HEK293 (cell line): ENCODE measurements around the gene ZNF764.

Experiments used
- CTCF ChIA-PET: fragments of 350-600 bp; formaldehyde crosslinking; extraction: SDS; loops from one replicate; lab custom pipeline; 2021; ENCODE audit warnings: antibody characterized with exemption; lab: Yijun Ruan, JAX
- POLR2A ChIA-PET: fragments of 300-600 bp; formaldehyde crosslinking; extraction: SDS; loops from one replicate; lab custom pipeline; 2020; ENCODE audit warnings: antibody characterized with exemption, inconsistent platforms; lab: Yijun Ruan, JAX
- H3K27ac ChIP-seq: fragments of 200-500 bp; sonication (Bioruptor generic); 2 replicates; pipeline ENCODE4 v1.5.1; 2014; ENCODE audit warnings: low read depth, low read length, control low read depth, inconsistent platforms; ENCODE audit errors: extremely low read depth
- H3K36me3 ChIP-seq, 2 experiments: fragments of 200-500 bp in 1 of 2; sonication (Bioruptor generic) in 1 of 2; 1 replicate in 1 of 2; 2 replicates in 1 of 2; pipeline ENCODE4 v1.5.1; 2014 to 2017; ENCODE audit warnings: inconsistent platforms in 2 of 2, low read length in 2 of 2; ENCODE audit not compliant: control insufficient read depth in 2 of 2, insufficient read depth in 1 of 2
- H3K4me1 ChIP-seq: fragments of 200-500 bp; sonication (Bioruptor generic); 2 replicates; pipeline ENCODE4 v1.5.1; 2014; ENCODE audit warnings: mild to moderate bottlenecking, low read length, inconsistent platforms; ENCODE audit not compliant: control insufficient read depth, insufficient read depth
- H3K4me3 ChIP-seq: 2 replicates; pipeline ENCODE4 v1.5.1; 2011; ENCODE audit warnings: low read depth, mild to moderate bottlenecking, control low read depth, low read length, moderate library complexity
- H3K9me3 ChIP-seq: fragments of 200-500 bp; sonication (Bioruptor generic); 2 replicates; pipeline ENCODE4 v1.5.1; 2014; ENCODE audit warnings: low read depth, low read length, inconsistent platforms; ENCODE audit not compliant: control insufficient read depth, insufficient read depth
- BCL11B ChIP-seq: fragments of 450-650 bp; formaldehyde crosslinking; IDR thresholded peaks from 2 replicates; pipeline ENCODE4 v1.5.1; 2016; ENCODE audit warnings: low read depth, missing biosample characterization, missing genetic modification characterization
- PATZ1 ChIP-seq: fragments of 450-650 bp; formaldehyde crosslinking; IDR thresholded peaks from 2 replicates; pipeline ENCODE4 v1.5.1; 2016; ENCODE audit warnings: missing biosample characterization, missing genetic modification characterization
- PRDM1 ChIP-seq: fragments of 450-650 bp; formaldehyde crosslinking; IDR thresholded peaks from 2 replicates; pipeline ENCODE4; 2016; ENCODE audit warnings: missing biosample characterization, missing genetic modification characterization
- ZBTB11 ChIP-seq: fragments of 450-650 bp; formaldehyde crosslinking; conservative IDR thresholded peaks from 2 replicates; pipeline ENCODE4 v1.5.1; 2016; ENCODE audit warnings: low read depth, missing biosample characterization, missing genetic modification characterization
- ZBTB49 ChIP-seq: fragments of 450-650 bp; formaldehyde crosslinking; IDR thresholded peaks from 2 replicates; pipeline ENCODE4 v1.5.1; 2016; ENCODE audit warnings: missing biosample characterization, missing genetic modification characterization, low read depth
- ZNF169 ChIP-seq: fragments of 450-650 bp; formaldehyde crosslinking; IDR thresholded peaks from 2 replicates; pipeline ENCODE4 v1.5.1; 2016; ENCODE audit warnings: missing biosample characterization, missing genetic modification characterization
- ZNF223 ChIP-seq: fragments of 450-650 bp; formaldehyde crosslinking; IDR thresholded peaks from 2 replicates; pipeline ENCODE4 v1.5.1; 2016; ENCODE audit warnings: missing biosample characterization, missing genetic modification characterization
- ZNF280C ChIP-seq: fragments of 450-650 bp; formaldehyde crosslinking; IDR thresholded peaks from 2 replicates; pipeline ENCODE4 v1.5.1; 2016; ENCODE audit warnings: missing biosample characterization, missing genetic modification characterization
- ZNF311 ChIP-seq: fragments of 450-650 bp; formaldehyde crosslinking; IDR thresholded peaks from 2 replicates; pipeline ENCODE4 v1.5.1; 2017; ENCODE audit warnings: missing biosample characterization, missing genetic modification characterization, borderline replicate concordance
- ZNF341 ChIP-seq: fragments of 450-650 bp; formaldehyde crosslinking; IDR thresholded peaks from 2 replicates; pipeline ENCODE4; 2016; ENCODE audit warnings: low read depth, missing biosample characterization, missing genetic modification characterization
- ZNF362 ChIP-seq: fragments of 450-650 bp; formaldehyde crosslinking; IDR thresholded peaks from 2 replicates; pipeline ENCODE4 v1.5.1; 2016; ENCODE audit warnings: missing biosample characterization, missing genetic modification characterization
- ZNF513 ChIP-seq: fragments of 450-650 bp; IDR thresholded peaks from 2 replicates; pipeline ENCODE4 v1.5.1; 2018; ENCODE audit warnings: missing biosample characterization, missing genetic modification characterization
- ZNF514 ChIP-seq: fragments of 450-650 bp; formaldehyde crosslinking; IDR thresholded peaks from 2 replicates; pipeline ENCODE4 v1.5.1; 2016; ENCODE audit warnings: missing biosample characterization, missing genetic modification characterization
- ZNF549 ChIP-seq: fragments of 450-650 bp; IDR thresholded peaks from 2 replicates; pipeline ENCODE4 v1.5.1; 2018; ENCODE audit warnings: missing biosample characterization, missing genetic modification characterization, mild to moderate bottlenecking, inconsistent platforms, moderate library complexity
- ZNF555 ChIP-seq: fragments of 450-650 bp; formaldehyde crosslinking; conservative IDR thresholded peaks from 2 replicates; pipeline ENCODE4 v1.5.1; 2017; ENCODE audit warnings: missing biosample characterization, mild to moderate bottlenecking, missing genetic modification characterization, inconsistent platforms
- ZNF645 ChIP-seq: fragments of 450-650 bp; formaldehyde crosslinking; IDR thresholded peaks from 2 replicates; pipeline ENCODE4; 2016; ENCODE audit warnings: missing biosample characterization, missing genetic modification characterization
- ZNF776 ChIP-seq: fragments of 450-650 bp; formaldehyde crosslinking; IDR thresholded peaks from 2 replicates; pipeline ENCODE4 v1.5.0; 2017; ENCODE audit warnings: missing biosample characterization, missing genetic modification characterization, borderline replicate concordance
- ZNF837 ChIP-seq: fragments of 450-650 bp; formaldehyde crosslinking; IDR thresholded peaks from 2 replicates; pipeline ENCODE4 v1.5.1; 2016; ENCODE audit warnings: missing biosample characterization, missing genetic modification characterization
- ZSCAN18 ChIP-seq: fragments of 450-650 bp; formaldehyde crosslinking; IDR thresholded peaks from 2 replicates; pipeline ENCODE4 v1.5.1; 2016; ENCODE audit warnings: missing biosample characterization, missing genetic modification characterization

The ZNF764 gene

GRCh38 chr16:30523768-30524574 lies 34.2 kb downstream of the ZNF764 start:
- Histone ChIP-seq H3K9me3 (no peaks in the 10 kb centered on the region), H3K4me3 (no peak overlapping the region), H3K27ac (no peak overlapping the region), H3K36me3 (peaks cover 0 to 14% of the 10 kb centered on the region in 2 experiments; a peak in 1 of 3 replicates), H3K4me1 (peaks cover 9% of the 10 kb centered on the region)
- ChIA-PET POLR2A (interaction anchor here (0.6 to 2.1 kb wide), 11 partner anchors 10 to 473 kb away, joined by 3 to 9 read pairs (median 4); partner anchors contain the start of genes CD2BP2, TBX6, ZNF688 and ZNF764), CTCF (interaction anchor here (1.3 kb wide), 1 partner anchor 75 kb away, joined by 3 read pairs; no protein-coding TSS in a partner anchor)
- TF ChIP-seq ZNF169 (tag by site-specific recombination) (no peak), ZBTB49 (no peak), ZNF223 (tag by site-specific recombination) (no peak), PATZ1 (peak; percentile 56), ZNF514 (no peak), ZNF776 (no peak), ZSCAN18 (no peak), PRDM1 (tag by site-specific recombination) (no peak), ZNF513 (tag by site-specific recombination) (no peak), ZNF549 (tag by site-specific recombination) (no peak), ZNF341 (tag by site-specific recombination) (0 out of 2 replicates have a peak, but pooled peaks have one; percentile 8), ZNF837 (no peak), ZNF311 (tag by site-specific recombination) (no peak), ZBTB11 (tag by site-specific recombination) (no peak), ZNF555 (tag by site-specific recombination) (no peak), ZNF362 (tag by site-specific recombination) (no peak), BCL11B (tag by site-specific recombination) (no peak), ZNF280C (no peak), ZNF645 (no peak; the same call in 1 of the 2 replicates)
